Measurements from ENCODE around the gene SCFD1. TPM values are rescaled to one million over a fixed set of nuclear protein-coding genes. Genes with fewer than 3 reads are reported as not detected.
"Not testable (repeated sequence)": the region's sequence is repeated elsewhere in the genome, so short reads cannot be mapped to it uniquely, and the experiment has no call there.

Gene SCFD1
- total and polyA plus RNA-seq, 2 donors from 2014 or later = 52.0 to 74.4 TPM

GRCh38 chr14:30681752-30682355, 59.7 kb downstream of the SCFD1 start:
- no peak for DNase-seq
- no peak for FAIRE-seq
- Histone ChIP-seq H3K27me3 (ENCODE audit: control insufficient read depth, insufficient read depth, low read length) (no peaks in the 10 kb centered on the region), H3K27ac (ENCODE audit: low read depth in 2 of 2, low read length in 2 of 2) (no peak overlapping the region), H3K4me3 (ENCODE audit: low read length in 3 of 3) (no peak overlapping the region), H3K9ac (ENCODE audit: low read length in 3 of 3) (no peak overlapping the region), H3K9me3 (ENCODE audit: control insufficient read depth in 2 of 3, insufficient read depth in 1 of 3, low read length in 3 of 3) (no peaks in the 10 kb centered on the region), H3K4me1 (ENCODE audit: control insufficient read depth in 2 of 3, insufficient read depth in 2 of 3, low read depth in 1 of 3, low read length in 3 of 3) (no peaks in the 10 kb centered on the region), H3K36me3 (ENCODE audit: control insufficient read depth in 2 of 3, insufficient read depth in 3 of 3, low read length in 3 of 3) (peaks cover 0 to 6% (median 6%) of the 10 kb centered on the region in 3 donors)
- intact Hi-C loops (cut with DNase I) = no loop called here
- TF ChIP-seq CTCF (IDR thresholded peaks at IDR 0.05; ENCODE audit: borderline replicate concordance, extremely low read depth, insufficient read depth) = no peak

GRCh38 chr14:30690487-30691355, 68.6 kb downstream of the SCFD1 start:
- peak overlapping the region; percentile 3 to 36 (median 33) for H3K4me3 ChIP-seq (ENCODE audit: low read length in 3 of 3)
- H3K4me1 ChIP-seq (ENCODE audit: control insufficient read depth in 2 of 3, insufficient read depth in 2 of 3, low read depth in 1 of 3, low read length in 3 of 3); FAIRE-seq; H3K27ac ChIP-seq (ENCODE audit: low read depth in 2 of 2, low read length in 2 of 2); H3K27me3 ChIP-seq (ENCODE audit: control insufficient read depth, insufficient read depth, low read length); H3K9ac ChIP-seq (ENCODE audit: low read length in 3 of 3); intact Hi-C loops (cut with DNase I); H3K9me3 ChIP-seq (ENCODE audit: control insufficient read depth in 2 of 3, insufficient read depth in 1 of 3, low read length in 3 of 3); H3K36me3 ChIP-seq (ENCODE audit: control insufficient read depth in 2 of 3, insufficient read depth in 3 of 3, low read length in 3 of 3): not testable (repeated sequence)
- peak in 2 of 5 donors; percentile 7 to 32 for DNase-seq

- intact Hi-C loops (cut with DNase I) = no loop called here
- no peak overlapping the region for H3K4me3 ChIP-seq (ENCODE audit: low read length in 3 of 3)
- peaks cover 0 to 9% (median 0%) of the 10 kb centered on the region in 3 donors for H3K4me1 ChIP-seq (ENCODE audit: control insufficient read depth in 2 of 3, insufficient read depth in 2 of 3, low read depth in 1 of 3, low read length in 3 of 3)
- DNase-seq = no peak
- no peak for FAIRE-seq
- no peak overlapping the region for H3K27ac ChIP-seq (ENCODE audit: low read depth in 2 of 2, low read length in 2 of 2)
- H3K27me3 ChIP-seq (ENCODE audit: control insufficient read depth, insufficient read depth, low read length) = no peaks in the 10 kb centered on the region
- no peak overlapping the region for H3K9ac ChIP-seq (ENCODE audit: low read length in 3 of 3)
- no peak for TF ChIP-seq CTCF (IDR thresholded peaks at IDR 0.05; ENCODE audit: borderline replicate concordance, extremely low read depth, insufficient read depth)
- no peaks in the 10 kb centered on the region for H3K36me3 ChIP-seq (ENCODE audit: control insufficient read depth in 2 of 3, insufficient read depth in 3 of 3, low read length in 3 of 3)
- H3K9me3 ChIP-seq (ENCODE audit: control insufficient read depth in 2 of 3, insufficient read depth in 1 of 3, low read length in 3 of 3) = no peaks in the 10 kb centered on the region
Measured at GRCh38 chr14:30691751-30692398, 69.8 kb downstream of the SCFD1 start.

GRCh38 chr14:30692669-30693068, 70.5 kb downstream of the SCFD1 start:
- Histone ChIP-seq H3K9ac (ENCODE audit: low read length in 3 of 3) (no peak overlapping the region), H3K9me3 (ENCODE audit: control insufficient read depth in 2 of 3, insufficient read depth in 1 of 3, low read length in 3 of 3) (no peaks in the 10 kb centered on the region), H3K27ac (ENCODE audit: low read depth in 2 of 2, low read length in 2 of 2) (no peak overlapping the region), H3K36me3 (ENCODE audit: control insufficient read depth in 2 of 3, insufficient read depth in 3 of 3, low read length in 3 of 3) (peaks cover 0 to 2% (median 0%) of the 10 kb centered on the region in 3 donors), H3K27me3 (ENCODE audit: control insufficient read depth, insufficient read depth, low read length) (no peaks in the 10 kb centered on the region), H3K4me3 (ENCODE audit: low read length in 3 of 3) (no peak overlapping the region), H3K4me1 (ENCODE audit: control insufficient read depth in 2 of 3, insufficient read depth in 2 of 3, low read depth in 1 of 3, low read length in 3 of 3) (peaks cover 0 to 9% (median 0%) of the 10 kb centered on the region in 3 donors)
- FAIRE-seq (no peak), DNase-seq (no peak)
- no peak for TF ChIP-seq CTCF (IDR thresholded peaks at IDR 0.05; ENCODE audit: borderline replicate concordance, extremely low read depth, insufficient read depth)
- intact Hi-C loops (cut with DNase I) = no loop called here

Measured in kidney (tissue), 14 donors.